ENCODE data around the gene COX19. TPM values are rescaled to one million over a fixed set of nuclear protein-coding genes. Genes with fewer than 3 reads are reported as not detected.

The COX19 gene
- total and polyA plus RNA-seq, 2 donors from 2014 or later, result 4.8 to 14.7 TPM

GRCh38 chr7:1011297-1012003, 36.1 kb upstream of the COX19 start:
- intact Hi-C loops (cut with DNase I), result no loop called here
- DNase-seq, result no peak
- no peaks in the 10 kb centered on the region for H3K27me3 ChIP-seq (ENCODE audit: control insufficient read depth, insufficient read depth, low read length)
- H3K9me3 ChIP-seq (ENCODE audit: control insufficient read depth in 2 of 3, insufficient read depth in 1 of 3, low read length in 3 of 3), result peaks cover 0 to 3% (median 0%) of the 10 kb centered on the region in 3 donors
- no peak overlapping the region for H3K4me3 ChIP-seq (ENCODE audit: low read length in 3 of 3)
- H3K36me3 ChIP-seq (ENCODE audit: control insufficient read depth in 2 of 3, insufficient read depth in 3 of 3, low read length in 3 of 3), result peaks cover 0 to 4% (median 3%) of the 10 kb centered on the region in 3 donors
- peak overlapping the region in 1 of 3 donors; percentile 40 for H3K9ac ChIP-seq (ENCODE audit: low read length in 3 of 3)
- TF ChIP-seq CTCF (IDR thresholded peaks at IDR 0.05; ENCODE audit: borderline replicate concordance, extremely low read depth, insufficient read depth), result no peak
- FAIRE-seq, result no peak
- H3K27ac ChIP-seq (ENCODE audit: low read depth in 2 of 2, low read length in 2 of 2), result peak overlapping the region in 1 of 2 donors; percentile 7
- H3K4me1 ChIP-seq (ENCODE audit: control insufficient read depth in 2 of 3, insufficient read depth in 2 of 3, low read depth in 1 of 3, low read length in 3 of 3), result peaks cover 0 to 14% (median 4%) of the 10 kb centered on the region in 3 donors

- DNase-seq, result no peak
Observed at GRCh38 chr7:1010226-1010625, 34.9 kb upstream of the COX19 start.

GRCh38 chr7:1009747-1010146, 34.4 kb upstream of the COX19 start:
- peaks cover 0 to 4% (median 3%) of the 10 kb centered on the region in 3 donors for H3K36me3 ChIP-seq (ENCODE audit: control insufficient read depth in 2 of 3, insufficient read depth in 3 of 3, low read length in 3 of 3)
- no peaks in the 10 kb centered on the region for H3K27me3 ChIP-seq (ENCODE audit: control insufficient read depth, insufficient read depth, low read length)
- no peak for DNase-seq
- peaks cover 0 to 3% (median 0%) of the 10 kb centered on the region in 3 donors for H3K9me3 ChIP-seq (ENCODE audit: control insufficient read depth in 2 of 3, insufficient read depth in 1 of 3, low read length in 3 of 3)
- no peak overlapping the region for H3K9ac ChIP-seq (ENCODE audit: low read length in 3 of 3)
- H3K4me3 ChIP-seq (ENCODE audit: low read length in 3 of 3), result no peak overlapping the region
- peaks cover 0 to 8% (median 0%) of the 10 kb centered on the region in 3 donors for H3K4me1 ChIP-seq (ENCODE audit: control insufficient read depth in 2 of 3, insufficient read depth in 2 of 3, low read depth in 1 of 3, low read length in 3 of 3)
- intact Hi-C loops (cut with DNase I), result no loop called here
- no peak overlapping the region for H3K27ac ChIP-seq (ENCODE audit: low read depth in 2 of 2, low read length in 2 of 2)
- no peak for FAIRE-seq
- no peak for TF ChIP-seq CTCF (IDR thresholded peaks at IDR 0.05; ENCODE audit: borderline replicate concordance, extremely low read depth, insufficient read depth)

More at GRCh38 chr7:1010226-1010625, 34.9 kb upstream of the COX19 start:
- Histone ChIP-seq H3K4me3 (ENCODE audit: low read length in 3 of 3) (no peak overlapping the region), H3K27ac (ENCODE audit: low read depth in 2 of 2, low read length in 2 of 2) (no peak overlapping the region), H3K9ac (ENCODE audit: low read length in 3 of 3) (no peak overlapping the region), H3K27me3 (ENCODE audit: control insufficient read depth, insufficient read depth, low read length) (no peaks in the 10 kb centered on the region), H3K9me3 (ENCODE audit: control insufficient read depth in 2 of 3, insufficient read depth in 1 of 3, low read length in 3 of 3) (peaks cover 0 to 3% (median 0%) of the 10 kb centered on the region in 3 donors), H3K4me1 (ENCODE audit: control insufficient read depth in 2 of 3, insufficient read depth in 2 of 3, low read depth in 1 of 3, low read length in 3 of 3) (peaks cover 0 to 9% (median 1%) of the 10 kb centered on the region in 3 donors), H3K36me3 (ENCODE audit: control insufficient read depth in 2 of 3, insufficient read depth in 3 of 3, low read length in 3 of 3) (peaks cover 0 to 4% (median 3%) of the 10 kb centered on the region in 3 donors)
- no peak for FAIRE-seq
- no peak for TF ChIP-seq CTCF (IDR thresholded peaks at IDR 0.05; ENCODE audit: borderline replicate concordance, extremely low read depth, insufficient read depth)
- intact Hi-C loops (cut with DNase I), result no loop called here

Measured in kidney (tissue), 14 donors.